Nephron progenitor cell (in vitro differentiated cells): ENCODE data around the gene PRKCE.

Experiments
- DNase-seq: peaks from one replicate; pipeline ENCODE4 v3.0.0; 2021
- H3K27ac Mint-ChIP-seq: 2 replicates; pipeline ENCODE4 v1.8.0; 2021; ENCODE audit warnings: mild to moderate bottlenecking, moderate library complexity, mixed read lengths
- H3K27me3 Mint-ChIP-seq: 2 replicates; pipeline ENCODE4 v1.8.0; 2021; ENCODE audit warnings: mild to moderate bottlenecking, low read depth, mixed read lengths; ENCODE audit not compliant: poor library complexity
- H3K36me3 Mint-ChIP-seq: 2 replicates; pipeline ENCODE4 v1.8.0; 2021; ENCODE audit warnings: low read depth, mixed read lengths
- H3K4me1 Mint-ChIP-seq: 2 replicates; pipeline ENCODE4 v1.8.0; 2021; ENCODE audit warnings: mixed read lengths
- H3K4me3 Mint-ChIP-seq: 2 replicates; pipeline ENCODE4 v1.8.0; 2021; ENCODE audit warnings: mild to moderate bottlenecking, moderate library complexity, mixed read lengths
- H3K9me3 Mint-ChIP-seq: 2 replicates; pipeline ENCODE4 v1.8.0; 2021; ENCODE audit warnings: mild to moderate bottlenecking, moderate library complexity, mixed read lengths
- CTCF ChIP-seq: fragments of 200-600 bp; sonication (generic); IDR thresholded peaks from 2 replicates; pipeline ENCODE4 v1.5.0; 2021; ENCODE audit warnings: antibody characterized with exemption

The PRKCE gene

GRCh38 chr2:46001741-46002506, 350.4 kb downstream of the PRKCE start:
- H3K4me3 Mint-ChIP-seq: no peak overlapping the region
- no peaks in the 10 kb centered on the region for H3K36me3 Mint-ChIP-seq
- peaks cover 4% of the 10 kb centered on the region for H3K4me1 Mint-ChIP-seq

GRCh38 chr2:46002507-46002883, 351.0 kb downstream of the PRKCE start:
- Mint-ChIP-seq H3K27me3 (peaks cover 12% of the 10 kb centered on the region), H3K36me3 (no peaks in the 10 kb centered on the region), H3K27ac (no peak overlapping the region), H3K4me1 (peaks cover 4% of the 10 kb centered on the region), H3K9me3 (peaks cover 5% of the 10 kb centered on the region), H3K4me3 (no peak overlapping the region)
- no peak for TF ChIP-seq CTCF
- no peak for DNase-seq

More at GRCh38 chr2:46001741-46002506, 350.4 kb downstream of the PRKCE start:
- no peak for TF ChIP-seq CTCF
- no peak for DNase-seq
- peaks cover 12% of the 10 kb centered on the region for H3K27me3 Mint-ChIP-seq
- peaks cover 5% of the 10 kb centered on the region for H3K9me3 Mint-ChIP-seq
- H3K27ac Mint-ChIP-seq: no peak overlapping the region

- Mint-ChIP-seq H3K36me3 (no peaks in the 10 kb centered on the region), H3K4me3 (no peak overlapping the region), H3K27ac (no peak overlapping the region), H3K9me3 (peaks cover 5% of the 10 kb centered on the region), H3K4me1 (peaks cover 4% of the 10 kb centered on the region), H3K27me3 (peaks cover 12% of the 10 kb centered on the region)
- TF ChIP-seq CTCF: no peak
- no peak for DNase-seq
Observed at GRCh38 chr2:46002947-46003346, 351.5 kb downstream of the PRKCE start.

GRCh38 chr2:46003903-46004473, 352.5 kb downstream of the PRKCE start:
- TF ChIP-seq CTCF: no peak
- peaks cover 4% of the 10 kb centered on the region for H3K4me1 Mint-ChIP-seq
- DNase-seq: no peak
- no peak overlapping the region for H3K27ac Mint-ChIP-seq
- no peaks in the 10 kb centered on the region for H3K9me3 Mint-ChIP-seq
- H3K4me3 Mint-ChIP-seq: no peak overlapping the region
- peaks cover 12% of the 10 kb centered on the region for H3K27me3 Mint-ChIP-seq
- no peaks in the 10 kb centered on the region for H3K36me3 Mint-ChIP-seq

GRCh38 chr2:46006473-46007025, 355.1 kb downstream of the PRKCE start:
- H3K9me3 Mint-ChIP-seq: no peaks in the 10 kb centered on the region
- no peaks in the 10 kb centered on the region for H3K36me3 Mint-ChIP-seq
- TF ChIP-seq CTCF: no peak
- no peak for DNase-seq
- no peaks in the 10 kb centered on the region for H3K4me1 Mint-ChIP-seq
- H3K4me3 Mint-ChIP-seq: no peak overlapping the region
- no peak overlapping the region for H3K27ac Mint-ChIP-seq
- peaks cover 13% of the 10 kb centered on the region for H3K27me3 Mint-ChIP-seq
